GM18868 (cell line): ENCODE results near the gene HOXD10.

ENCODE experiments used
- ATAC-seq: cut with Tn5 transposase; IDR thresholded peaks from one replicate; pipeline ENCODE4 v1.9.1; 2021; ENCODE audit warnings: mild to moderate bottlenecking, moderate library complexity; ENCODE audit not compliant: unreplicated experiment

HOXD10 gene

GRCh38 chr2:176160986-176161824 is 44.6 kb downstream of the HOXD10 start:
- ATAC-seq = no peak

GRCh38 chr2:176161825-176162626 is 45.4 kb downstream of the HOXD10 start:
- ATAC-seq = no peak

- ATAC-seq = no peak
These were observed 46.5 kb downstream of the HOXD10 start for GRCh38 chr2:176162911-176163671.

- no peak for ATAC-seq
These were observed 47.1 kb downstream of the HOXD10 start for GRCh38 chr2:176163672-176164056.

GRCh38 chr2:176164201-176164600 is 47.6 kb downstream of the HOXD10 start:
- ATAC-seq = no peak

DNA sequence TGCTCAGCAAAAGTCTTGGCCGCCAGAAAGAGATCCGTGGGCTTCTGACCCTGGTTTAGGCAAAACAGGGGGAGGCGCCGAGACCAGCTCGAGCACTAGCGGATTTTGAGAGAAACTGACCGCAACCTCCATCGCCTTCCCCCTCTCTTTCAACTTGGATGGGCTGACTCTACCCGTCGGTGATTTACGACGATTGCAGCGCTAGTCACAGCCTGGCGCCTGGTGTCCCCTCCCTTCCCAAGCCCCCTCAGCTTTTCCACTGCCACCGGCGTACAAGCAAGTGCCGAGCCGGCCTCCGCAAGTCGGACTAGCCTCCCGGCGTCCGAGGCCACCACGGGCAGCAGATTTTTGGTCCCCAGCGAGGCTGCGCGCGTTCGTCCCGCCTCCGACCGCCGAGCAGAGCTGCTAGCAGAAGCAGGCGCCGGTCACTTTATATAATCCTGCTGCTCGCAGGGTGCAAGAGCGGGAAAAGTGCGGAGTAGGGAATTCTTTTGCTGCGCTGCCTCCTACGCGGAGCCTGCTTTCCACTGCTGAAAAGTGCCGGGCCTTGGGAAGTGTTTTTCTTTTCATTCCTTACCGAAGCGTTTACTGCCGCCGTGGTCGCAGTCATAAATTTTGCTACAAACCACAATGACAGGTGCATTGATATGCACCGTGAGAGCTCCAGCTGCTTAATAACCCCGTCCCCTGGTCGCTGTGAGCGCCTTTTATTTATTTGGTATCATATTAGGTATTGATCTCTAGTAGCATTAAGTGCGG is 48.2 kb downstream of the HOXD10 start:
- no peak for ATAC-seq

DNA sequence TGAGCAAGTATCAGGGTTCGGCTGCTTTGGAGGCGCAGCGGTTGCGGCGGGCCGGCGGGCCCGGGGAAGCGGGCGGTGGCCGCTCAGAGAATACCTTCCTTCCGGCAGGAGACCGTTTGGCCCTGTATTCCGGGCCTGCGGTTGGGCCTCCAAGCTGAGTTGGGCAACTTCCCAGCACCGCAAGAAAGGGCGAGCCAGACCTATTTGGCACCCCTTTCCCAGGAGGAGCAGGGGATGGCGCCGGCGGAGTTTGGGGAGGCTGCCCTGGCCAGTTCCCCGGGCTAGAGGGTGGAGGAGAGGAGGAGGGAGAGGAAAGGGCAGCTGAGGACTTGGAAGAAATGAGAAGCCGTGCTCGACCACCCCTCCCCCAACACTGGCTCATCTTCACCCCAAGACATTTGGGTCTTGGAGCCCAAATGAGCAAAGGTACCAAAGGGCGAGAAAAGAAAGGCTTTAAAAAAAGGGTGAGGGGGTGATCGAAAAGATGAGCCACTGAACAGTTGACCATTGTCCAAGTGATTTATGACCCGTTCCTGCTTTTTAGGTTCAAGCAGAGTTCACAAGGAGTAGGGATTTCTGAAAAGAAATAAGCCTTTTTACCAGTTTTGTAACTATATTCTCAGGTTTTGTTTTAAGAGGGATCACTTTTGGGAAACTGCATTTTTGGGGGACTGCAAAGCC is 48.9 kb downstream of the HOXD10 start:
- ATAC-seq = no peak

DNA sequence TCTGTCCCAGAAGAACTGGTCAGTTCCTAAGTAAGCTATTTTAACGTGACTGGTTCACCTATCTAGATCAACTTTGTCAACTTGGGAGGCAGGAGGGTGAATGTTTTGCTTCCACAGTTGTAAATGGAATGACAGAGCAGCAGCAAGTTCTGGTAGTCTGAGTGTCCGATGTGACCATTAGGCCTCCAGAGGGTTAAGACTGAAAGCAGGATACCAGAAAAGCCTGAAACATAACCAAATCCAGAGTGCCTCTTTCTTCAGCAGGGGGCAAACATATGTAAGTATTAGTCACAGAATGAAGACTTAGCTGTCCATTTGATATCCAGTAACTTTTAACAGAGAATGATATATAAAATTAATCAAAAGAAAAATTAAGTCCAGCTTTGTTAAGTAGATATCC is 49.7 kb downstream of the HOXD10 start:
- no peak for ATAC-seq

GRCh38 chr2:176167398-176167797 is 50.8 kb downstream of the HOXD10 start:
- no peak for ATAC-seq

DNA sequence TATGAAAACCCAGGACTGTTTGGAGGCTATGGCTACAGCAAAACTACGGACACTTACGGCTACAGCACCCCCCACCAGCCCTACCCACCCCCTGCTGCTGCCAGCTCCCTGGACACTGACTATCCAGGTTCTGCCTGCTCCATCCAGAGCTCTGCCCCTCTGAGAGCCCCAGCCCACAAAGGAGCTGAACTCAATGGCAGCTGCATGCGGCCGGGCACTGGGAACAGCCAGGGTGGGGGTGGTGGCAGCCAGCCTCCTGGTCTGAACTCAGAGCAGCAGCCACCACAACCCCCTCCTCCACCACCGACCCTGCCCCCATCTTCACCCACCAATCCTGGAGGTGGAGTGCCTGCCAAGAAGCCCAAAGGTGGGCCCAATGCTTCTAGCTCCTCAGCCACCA is 52.6 kb downstream of the HOXD10 start:
- no peak for ATAC-seq
